GM15510 (cell line): ENCODE measurements around the gene C15orf39.

Experiments
- POLR2A ChIP-seq: IDR thresholded peaks from 3 replicates; pipeline ENCODE4 v1.6.1; 2011; ENCODE audit warnings: borderline replicate concordance; ENCODE audit not compliant: insufficient read length; ENCODE audit errors: extremely low read depth

The C15orf39 gene

DNA sequence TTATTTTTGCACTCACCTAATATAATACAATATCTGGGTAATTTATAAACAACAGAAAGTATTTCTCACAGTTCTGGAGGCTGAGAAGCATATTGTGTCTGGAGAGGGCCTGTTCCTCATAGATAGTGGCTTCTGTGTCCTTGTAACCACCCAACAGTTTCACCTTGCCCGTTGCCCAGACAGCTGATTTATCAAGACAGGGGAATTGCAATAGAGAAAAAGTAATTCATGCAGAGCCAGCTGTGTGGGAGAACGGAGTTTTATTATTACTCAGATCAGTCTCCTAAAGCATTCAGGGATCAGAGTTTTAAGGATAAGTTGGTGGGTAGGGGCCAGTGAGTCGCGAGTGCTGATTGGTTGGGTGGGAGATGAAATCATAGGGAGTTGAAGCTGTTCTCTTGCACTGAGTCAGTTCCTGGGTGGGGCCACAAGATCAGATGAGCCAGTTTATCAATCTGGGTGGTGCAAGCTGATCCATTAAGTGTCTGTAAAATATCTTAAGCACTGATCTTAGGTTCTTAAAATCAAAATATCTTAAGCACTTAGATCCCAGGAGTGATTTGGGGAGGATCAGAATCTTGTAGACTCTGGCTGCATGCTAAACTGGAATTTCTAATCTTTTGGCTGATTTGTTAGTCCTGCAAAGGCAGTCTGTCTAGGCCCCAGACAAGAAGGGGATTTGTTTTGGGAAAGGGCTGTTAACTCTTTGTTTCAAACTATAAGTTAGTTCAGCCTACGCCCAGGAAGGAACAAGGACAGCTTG, 33.9 kb upstream of the C15orf39 start:
- TF ChIP-seq POLR2A = no peak

- no peak for TF ChIP-seq POLR2A
These were observed 33.3 kb upstream of the C15orf39 start for GRCh38 chr15:75168374-75168773.

DNA sequence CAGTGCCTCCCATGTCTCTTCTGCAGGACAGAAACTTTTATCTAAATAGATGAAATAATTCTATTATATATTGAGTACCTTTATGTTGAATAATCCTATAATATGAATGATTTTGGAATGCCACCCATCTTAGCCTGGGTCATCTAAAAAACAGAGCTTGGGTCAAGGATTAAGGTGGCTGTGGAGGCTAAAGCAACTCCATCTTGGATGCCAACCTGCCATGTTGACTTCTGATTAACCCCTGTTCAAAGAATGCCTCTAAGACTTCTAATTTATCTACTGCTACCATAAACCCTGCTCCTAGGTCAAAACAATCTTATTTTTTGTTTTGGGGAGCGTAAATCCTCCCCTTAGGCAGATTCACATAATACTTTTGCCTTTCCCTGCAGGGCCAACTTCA, 31.5 kb upstream of the C15orf39 start:
- TF ChIP-seq POLR2A = no peak

- TF ChIP-seq POLR2A = no peak
These were observed 30.9 kb upstream of the C15orf39 start for GRCh38 chr15:75170711-75171341.

DNA sequence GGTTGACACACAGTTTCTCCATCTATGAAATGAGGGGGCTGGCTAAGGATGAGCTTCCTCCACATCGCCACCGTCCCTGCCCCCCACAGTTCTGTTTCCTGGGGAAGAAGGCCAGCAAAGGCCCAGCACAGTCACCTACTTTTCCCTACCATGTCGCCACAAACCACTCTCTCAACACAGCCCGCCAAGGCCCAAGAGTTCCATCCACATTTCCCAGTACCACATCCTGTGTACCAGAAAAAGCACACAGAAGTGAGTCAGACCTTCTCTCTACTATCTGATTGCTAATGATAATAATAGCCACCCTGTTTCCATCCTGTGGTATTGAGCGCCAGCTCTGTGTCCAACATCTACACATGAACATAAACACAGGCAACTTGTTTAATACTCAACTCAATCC, 30.3 kb upstream of the C15orf39 start:
- TF ChIP-seq POLR2A = no peak

DNA sequence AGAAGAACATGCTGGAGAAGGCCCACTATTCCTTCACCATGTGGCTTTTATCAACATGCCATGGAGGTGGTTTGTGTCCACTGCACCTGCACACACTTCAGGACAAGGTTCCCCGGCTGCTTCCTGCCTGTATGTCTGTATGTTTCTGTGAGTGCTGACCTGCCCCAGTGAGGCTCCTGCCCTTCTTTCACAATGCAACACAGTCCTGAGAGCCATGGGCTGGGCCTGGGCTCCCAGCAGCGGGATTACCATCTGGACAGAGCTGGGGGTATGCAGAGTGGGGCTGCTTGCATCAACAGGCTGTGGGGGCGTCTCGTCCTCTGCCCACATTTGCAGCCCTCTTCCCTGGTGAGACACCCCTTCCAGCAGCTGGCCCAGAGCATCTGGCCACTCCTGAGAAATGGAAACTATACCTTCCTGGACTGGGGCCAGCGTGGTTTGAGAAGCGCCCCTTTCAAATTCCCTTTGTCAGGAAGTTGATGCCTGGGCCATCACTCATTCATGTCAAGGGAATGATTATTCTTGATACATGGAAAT, 29.3 kb upstream of the C15orf39 start:
- no peak for TF ChIP-seq POLR2A

- TF ChIP-seq POLR2A = no peak
These were observed 27.6 kb upstream of the C15orf39 start for GRCh38 chr15:75174102-75174501.

DNA sequence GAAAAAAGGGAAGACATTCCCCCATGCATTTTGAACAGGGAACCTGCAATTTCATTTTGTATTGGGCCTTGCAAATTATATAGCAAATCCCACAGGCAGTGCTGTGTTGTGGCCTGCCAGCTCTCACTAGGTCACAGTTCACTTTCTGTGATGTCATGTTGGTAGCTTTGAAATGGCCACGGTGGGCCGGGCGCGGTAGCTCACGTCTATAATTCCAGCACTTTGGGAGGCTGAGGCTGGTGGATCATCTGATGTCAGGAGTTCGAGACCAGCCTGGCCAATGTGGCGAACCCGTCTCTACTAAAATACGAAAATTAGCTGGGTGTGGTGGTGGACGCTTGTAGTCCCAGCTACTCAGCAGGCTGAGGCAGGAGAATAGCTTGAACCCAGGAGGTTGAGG, 27.0 kb upstream of the C15orf39 start:
- no peak for TF ChIP-seq POLR2A

- no peak for TF ChIP-seq POLR2A
These were observed 25.3 kb upstream of the C15orf39 start for GRCh38 chr15:75176396-75176761.

DNA sequence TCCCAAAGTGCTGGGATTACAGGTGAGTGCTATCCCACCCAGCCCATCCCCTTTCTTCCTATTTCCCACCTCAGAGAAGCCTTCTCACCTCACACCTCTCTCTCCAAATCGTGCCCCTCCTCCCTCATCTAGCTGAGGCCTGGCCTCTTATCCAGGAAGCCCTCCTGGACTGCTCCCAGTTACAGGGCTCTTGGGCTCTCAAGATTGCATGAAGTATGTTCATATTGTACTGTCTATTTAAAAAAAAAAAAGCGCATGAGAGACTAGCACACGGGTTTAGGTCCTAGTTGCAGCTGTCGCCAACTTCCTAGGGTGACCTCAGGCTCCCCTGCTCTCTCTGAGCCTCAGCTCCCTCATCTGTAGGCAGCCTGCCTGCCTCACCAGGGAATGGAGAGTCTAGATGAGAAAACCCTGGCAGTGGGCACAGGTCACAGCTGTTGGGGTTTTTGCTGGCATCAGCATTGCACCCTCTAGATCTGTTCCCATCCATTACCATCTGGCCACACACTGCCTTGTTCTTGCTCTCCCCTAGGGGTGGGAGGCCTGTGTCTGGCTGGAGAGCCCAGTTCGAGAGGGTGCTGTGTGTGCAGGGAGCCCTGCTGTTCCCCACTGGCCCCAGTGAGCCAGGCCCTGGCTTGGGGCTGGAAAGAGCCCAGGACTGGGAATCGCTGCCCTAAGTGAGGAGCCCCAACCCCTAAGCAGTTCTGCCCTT, 24.2 kb upstream of the C15orf39 start:
- TF ChIP-seq POLR2A = no peak

- no peak for TF ChIP-seq POLR2A
These were observed 23.3 kb upstream of the C15orf39 start for GRCh38 chr15:75178171-75178937.

- no peak for TF ChIP-seq POLR2A
These were observed 22.5 kb upstream of the C15orf39 start for GRCh38 chr15:75178938-75179745.

DNA sequence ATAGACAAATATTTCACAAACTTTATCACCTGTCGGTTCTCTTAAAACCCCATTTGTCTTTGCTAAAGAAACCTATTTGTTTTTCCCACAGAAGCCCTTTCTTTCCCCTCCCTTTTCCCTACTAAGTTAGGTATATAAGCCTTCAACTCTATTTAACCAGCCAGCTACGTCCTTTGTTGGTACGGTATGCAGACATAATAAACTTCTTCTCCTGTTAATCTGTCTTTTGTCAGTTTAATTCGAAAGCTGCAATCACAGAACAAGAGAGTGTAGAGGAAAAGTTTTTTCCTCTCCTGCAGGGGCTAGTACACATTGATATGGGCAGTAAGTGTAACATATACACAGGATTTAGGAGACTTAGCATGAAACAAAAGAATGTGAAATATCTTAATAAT, 21.9 kb upstream of the C15orf39 start:
- no peak for TF ChIP-seq POLR2A

GRCh38 chr15:75181780-75182179, 19.9 kb upstream of the C15orf39 start:
- TF ChIP-seq POLR2A = no peak

DNA sequence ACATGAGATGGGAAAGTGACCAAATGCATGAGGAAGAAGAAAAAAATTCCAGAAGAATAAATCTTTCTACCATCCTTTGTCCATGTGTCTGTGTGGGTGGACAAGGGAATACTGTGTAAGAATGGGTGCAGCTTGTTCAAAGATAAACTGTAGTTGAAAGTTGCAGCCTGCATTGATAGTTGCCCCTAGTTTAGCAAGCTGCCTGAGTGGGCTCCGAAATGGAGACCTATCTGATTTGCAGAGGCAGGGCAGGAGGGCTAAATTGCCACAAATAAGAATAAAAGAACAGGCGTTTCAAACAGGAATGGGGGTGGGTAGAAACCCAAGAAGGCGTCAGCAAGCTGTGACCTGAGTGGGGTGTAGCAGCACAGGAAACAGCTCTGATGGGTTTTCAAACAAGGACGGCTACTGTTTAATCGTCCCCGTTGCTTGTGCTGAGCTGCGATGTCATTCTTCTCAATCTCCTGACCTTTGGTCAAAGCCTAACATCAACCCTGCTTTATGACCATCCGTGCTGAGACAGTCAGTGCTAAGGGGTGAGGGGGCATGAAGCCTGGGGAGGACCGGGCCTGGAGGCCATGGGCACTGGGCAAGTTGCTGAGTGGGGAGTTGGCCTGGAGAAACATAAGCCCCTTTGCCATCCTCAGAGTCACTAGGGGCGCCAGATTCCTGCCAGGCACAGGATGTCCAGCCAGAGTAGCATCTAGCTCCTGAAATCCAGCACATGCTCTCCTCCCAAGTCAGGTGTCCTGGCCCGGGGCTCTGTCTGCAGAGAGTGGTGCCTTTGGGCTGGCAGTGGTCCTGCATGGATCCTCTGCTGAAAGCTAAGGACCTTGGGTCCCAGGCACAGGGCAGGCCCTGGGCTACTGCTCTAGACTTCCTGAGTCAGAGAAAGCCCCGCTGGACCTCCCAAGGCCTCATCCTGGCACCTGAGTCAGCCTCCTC, 19.2 kb upstream of the C15orf39 start:
- TF ChIP-seq POLR2A = no peak
